H1 (cell line): ENCODE measurements around the gene BICD1.

Experiments
- POLR2A ChIP-seq, 2 experiments: IDR thresholded peaks; 1 replicate in 1 of 2; 2 replicates in 1 of 2; pipeline ENCODE4 v1.6.1; 2011; ENCODE audit warnings: low read depth in 2 of 2, low read length in 2 of 2, mild to moderate bottlenecking in 2 of 2; ENCODE audit errors: control extremely low read depth in 1 of 2
- SP1 ChIP-seq: IDR thresholded peaks from 2 replicates; pipeline ENCODE4 v1.6.1; 2011; ENCODE audit warnings: low read depth, low read length
- TF ChIP-seq, protein P1 (sequence below), 3 experiments: IDR thresholded peaks; 1 replicate in 2 of 3; 2 replicates in 1 of 3; pipeline versions ENCODE4 v1.5.1 to v1.6.1; 2011; ENCODE audit warnings: low read length in 3 of 3, mild to moderate bottlenecking in 3 of 3, inconsistent platforms in 2 of 3, low read depth in 1 of 3, moderate library complexity in 1 of 3; ENCODE audit not compliant: insufficient read depth in 1 of 3; ENCODE audit errors: control extremely low read depth in 1 of 3

DNA sequence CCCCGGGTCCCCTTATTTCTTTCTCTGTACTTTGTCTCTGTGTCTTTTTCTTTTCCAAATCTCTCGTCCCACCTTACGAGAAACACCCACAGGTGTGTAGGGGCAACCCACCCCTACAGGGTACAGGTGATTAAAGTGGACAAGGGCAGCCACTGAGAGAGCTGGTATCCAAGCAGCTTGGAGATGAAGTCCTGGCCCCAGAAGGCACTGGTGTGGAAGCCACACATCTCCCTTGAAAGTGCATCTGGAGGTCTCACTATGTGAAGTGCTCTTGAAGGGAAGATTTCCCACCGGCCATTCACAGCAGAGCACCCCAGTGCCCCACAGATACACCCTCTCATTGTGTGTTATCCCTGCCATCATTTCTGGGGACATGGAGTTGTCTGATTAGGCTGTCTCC is 6.3 kb upstream of the BICD1 start:
- TF ChIP-seq, protein P1, sequence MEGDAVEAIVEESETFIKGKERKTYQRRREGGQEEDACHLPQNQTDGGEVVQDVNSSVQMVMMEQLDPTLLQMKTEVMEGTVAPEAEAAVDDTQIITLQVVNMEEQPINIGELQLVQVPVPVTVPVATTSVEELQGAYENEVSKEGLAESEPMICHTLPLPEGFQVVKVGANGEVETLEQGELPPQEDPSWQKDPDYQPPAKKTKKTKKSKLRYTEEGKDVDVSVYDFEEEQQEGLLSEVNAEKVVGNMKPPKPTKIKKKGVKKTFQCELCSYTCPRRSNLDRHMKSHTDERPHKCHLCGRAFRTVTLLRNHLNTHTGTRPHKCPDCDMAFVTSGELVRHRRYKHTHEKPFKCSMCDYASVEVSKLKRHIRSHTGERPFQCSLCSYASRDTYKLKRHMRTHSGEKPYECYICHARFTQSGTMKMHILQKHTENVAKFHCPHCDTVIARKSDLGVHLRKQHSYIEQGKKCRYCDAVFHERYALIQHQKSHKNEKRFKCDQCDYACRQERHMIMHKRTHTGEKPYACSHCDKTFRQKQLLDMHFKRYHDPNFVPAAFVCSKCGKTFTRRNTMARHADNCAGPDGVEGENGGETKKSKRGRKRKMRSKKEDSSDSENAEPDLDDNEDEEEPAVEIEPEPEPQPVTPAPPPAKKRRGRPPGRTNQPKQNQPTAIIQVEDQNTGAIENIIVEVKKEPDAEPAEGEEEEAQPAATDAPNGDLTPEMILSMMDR (IDR thresholded peaks at IDR 0.05; ENCODE audit: control extremely low read depth in 1 of 3, insufficient read depth in 1 of 3, low read depth in 1 of 3, low read length in 3 of 3) = no peak
- no peak for TF ChIP-seq POLR2A (IDR thresholded peaks at IDR 0.05; ENCODE audit: control extremely low read depth in 1 of 2, low read depth in 2 of 2, low read length in 2 of 2)
- no peak for TF ChIP-seq SP1
